H9 (cell line): ENCODE data around the gene QDPR. TPM values are rescaled to one million over a fixed set of nuclear protein-coding genes. Genes with fewer than 3 reads are reported as not detected.

ENCODE experiments used
- DNase-seq: peaks from one replicate; pipeline ENCODE4 v3.0.0-alpha.2; 2017
- H2AFZ ChIP-seq: one replicate; pipeline ENCODE4 v1.6.1; 2013; ENCODE audit warnings: mild to moderate bottlenecking, low read length, control low read depth, moderate library complexity
- H2AK5ac ChIP-seq: 2 replicates; pipeline ENCODE4 v1.6.1; 2013; ENCODE audit warnings: low read length, control low read depth, mixed read lengths; ENCODE audit not compliant: insufficient read length
- H2BK120ac ChIP-seq: one replicate; pipeline ENCODE4 v1.6.1; 2013; ENCODE audit warnings: low read depth, mild to moderate bottlenecking, low read length, control low read depth, inconsistent platforms; ENCODE audit not compliant: poor library complexity, severe bottlenecking
- H2BK12ac ChIP-seq: 2 replicates; pipeline ENCODE4 v1.6.1; 2013; ENCODE audit warnings: low read length, control low read depth, mixed read lengths, low read depth; ENCODE audit not compliant: insufficient read length
- H2BK15ac ChIP-seq: 2 replicates; pipeline ENCODE4 v1.6.1; 2013; ENCODE audit warnings: low read depth, low read length, control low read depth
- H2BK20ac ChIP-seq: one replicate; pipeline ENCODE4 v1.6.1; 2013; ENCODE audit warnings: low read depth, mild to moderate bottlenecking, low read length, control low read depth, inconsistent platforms; ENCODE audit not compliant: poor library complexity, severe bottlenecking
- H2BK5ac ChIP-seq: 2 replicates; pipeline ENCODE4 v1.6.1; 2013; ENCODE audit warnings: low read length, control low read depth, mixed read lengths; ENCODE audit not compliant: insufficient read length
- H3K14ac ChIP-seq: 2 replicates; pipeline ENCODE4 v1.6.1; 2013; ENCODE audit warnings: low read length, control low read depth; ENCODE audit not compliant: insufficient read depth
- H3K18ac ChIP-seq: 2 replicates; pipeline ENCODE4 v1.6.1; 2013; ENCODE audit warnings: low read depth, mild to moderate bottlenecking, mixed read lengths, low read length, control low read depth; ENCODE audit not compliant: insufficient read length
- H3K23ac ChIP-seq: 2 replicates; pipeline ENCODE4 v1.6.1; 2013; ENCODE audit warnings: low read length, control low read depth, mixed read lengths, low read depth; ENCODE audit not compliant: insufficient read length
- H3K23me2 ChIP-seq: 2 replicates; pipeline ENCODE4 v1.6.1; 2013; ENCODE audit warnings: low read depth, mild to moderate bottlenecking, mixed read lengths, low read length, control low read depth; ENCODE audit not compliant: insufficient read length, poor library complexity, severe bottlenecking
- H3K27ac ChIP-seq: 2 replicates; pipeline ENCODE4 v1.5.1; 2013; ENCODE audit warnings: low read length, control low read depth, mixed read lengths, low read depth; ENCODE audit not compliant: insufficient read length
- H3K27me3 ChIP-seq: 2 replicates; pipeline ENCODE4 v1.6.1; 2013; ENCODE audit warnings: low read length, control low read depth, inconsistent platforms; ENCODE audit not compliant: insufficient read depth
- H3K4ac ChIP-seq: 2 replicates; pipeline ENCODE4 v1.6.1; 2013; ENCODE audit warnings: low read depth, mild to moderate bottlenecking, control low read depth, inconsistent platforms, low read length, moderate library complexity
- H3K4me1 ChIP-seq: 2 replicates; pipeline ENCODE4 v1.6.1; 2013; ENCODE audit warnings: low read length, control low read depth, inconsistent platforms; ENCODE audit not compliant: insufficient read depth
- H3K4me2 ChIP-seq: 2 replicates; pipeline ENCODE4 v1.6.1; 2013; ENCODE audit warnings: low read length, control low read depth, mixed read lengths; ENCODE audit not compliant: insufficient read length, insufficient read depth
- H3K56ac ChIP-seq: 2 replicates; pipeline ENCODE4 v1.6.1; 2013; ENCODE audit warnings: low read depth, mild to moderate bottlenecking, mixed read lengths, low read length, control low read depth; ENCODE audit not compliant: insufficient read length
- H3K79me1 ChIP-seq: 2 replicates; pipeline ENCODE4 v1.6.1; 2013; ENCODE audit warnings: low read depth, mild to moderate bottlenecking, moderate library complexity, low read length, control low read depth, inconsistent platforms; ENCODE audit not compliant: insufficient read depth, poor library complexity, severe bottlenecking
- H3K79me2 ChIP-seq: 2 replicates; pipeline ENCODE4 v1.6.1; 2013; ENCODE audit warnings: low read length, control low read depth, inconsistent platforms; ENCODE audit not compliant: insufficient read depth
- H3K9ac ChIP-seq: 2 replicates; pipeline ENCODE4 v1.6.1; 2013; ENCODE audit warnings: low read length, control low read depth, mixed read lengths; ENCODE audit not compliant: insufficient read length; ENCODE audit errors: extremely low read depth
- H3K9me3 ChIP-seq: one replicate; pipeline ENCODE4 v1.6.1; 2013; ENCODE audit warnings: low read depth, low read length, inconsistent platforms; ENCODE audit not compliant: control insufficient read depth
- H3T11ph ChIP-seq: one replicate; pipeline ENCODE4 v1.6.1; 2013; ENCODE audit warnings: mild to moderate bottlenecking, low read length, control low read depth, inconsistent platforms
- H4K20me1 ChIP-seq: one replicate; pipeline ENCODE4 v1.6.1; 2013; ENCODE audit not compliant: control insufficient read depth, insufficient read length, insufficient read depth
- H4K5ac ChIP-seq: 2 replicates; pipeline ENCODE4 v1.6.1; 2013; ENCODE audit warnings: low read depth, mild to moderate bottlenecking, mixed read lengths, low read length, control low read depth; ENCODE audit not compliant: insufficient read length
- H4K8ac ChIP-seq: replicated peaks from 2 replicates; pipeline ENCODE4 v1.6.1; 2013; ENCODE audit warnings: low read length, control low read depth, mixed read lengths, low read depth; ENCODE audit not compliant: insufficient read length
- H4K91ac ChIP-seq: 2 replicates; pipeline ENCODE4 v1.6.1; 2013; ENCODE audit warnings: low read depth, mild to moderate bottlenecking, moderate library complexity, mixed read lengths, low read length, control low read depth; ENCODE audit not compliant: insufficient read length
- H3K27ac Mint-ChIP-seq, 3 experiments: 2 replicates in 2 of 3; 3 replicates in 1 of 3; pipeline ENCODE4 v1.8.0; 2020 to 2021; ENCODE audit warnings: mixed read lengths in 3 of 3, mild to moderate bottlenecking in 1 of 3, moderate library complexity in 1 of 3
- H3K27me3 Mint-ChIP-seq: 2 replicates; pipeline ENCODE4 v1.8.0; 2021; ENCODE audit warnings: low read depth, mild to moderate bottlenecking, moderate library complexity, mixed read lengths
- H3K36me3 Mint-ChIP-seq, 3 experiments: 2 replicates in 2 of 3; 3 replicates in 1 of 3; pipeline ENCODE4 v1.8.0; 2020 to 2021; ENCODE audit warnings: low read depth in 3 of 3, mixed read lengths in 3 of 3; ENCODE audit not compliant: insufficient read depth in 1 of 3
- H3K4me1 Mint-ChIP-seq, 2 experiments: 2 replicates each; pipeline ENCODE4 v1.8.0; 2020; ENCODE audit warnings: mixed read lengths in 2 of 2
- H3K4me3 Mint-ChIP-seq, 2 experiments: 2 replicates in 1 of 2; 3 replicates in 1 of 2; pipeline ENCODE4 v1.8.0; 2020 to 2021; ENCODE audit warnings: mild to moderate bottlenecking in 2 of 2, mixed read lengths in 2 of 2, moderate library complexity in 1 of 2
- H3K9me3 Mint-ChIP-seq, 2 experiments: 2 replicates in 1 of 2; 3 replicates in 1 of 2; pipeline ENCODE4 v1.8.0; 2020; ENCODE audit warnings: mild to moderate bottlenecking in 2 of 2, mixed read lengths in 2 of 2, moderate library complexity in 1 of 2
- CTCF ChIP-seq: fragments of 200-600 bp; sonication (generic); conservative IDR thresholded peaks from 3 replicates; pipeline ENCODE4 v1.8.0; 2021; ENCODE audit warnings: antibody characterized with exemption, mild to moderate bottlenecking
- WGBS: extraction: QIAGEN DNeasy Blood & Tissue Kit; methylation state at CpG from one replicate; pipeline ENCODE4 v1.1.7; 2013; ENCODE audit warnings: missing lambda C conversion rate, low lambda C conversion rate, mixed read lengths; ENCODE audit not compliant: insufficient read length; ENCODE audit errors: extremely low coverage; 5-methylcytosine and 5-hydroxymethylcytosine counted together
- total RNA-seq: library from RNA; stranded (reverse); gene quantifications from 2 replicates; pipeline ENCODE4 v1.2.1, GENCODE V29; 2021

Gene QDPR
- total RNA-seq, 1 experiment from 2014 or later = 23.5 TPM

DNA sequence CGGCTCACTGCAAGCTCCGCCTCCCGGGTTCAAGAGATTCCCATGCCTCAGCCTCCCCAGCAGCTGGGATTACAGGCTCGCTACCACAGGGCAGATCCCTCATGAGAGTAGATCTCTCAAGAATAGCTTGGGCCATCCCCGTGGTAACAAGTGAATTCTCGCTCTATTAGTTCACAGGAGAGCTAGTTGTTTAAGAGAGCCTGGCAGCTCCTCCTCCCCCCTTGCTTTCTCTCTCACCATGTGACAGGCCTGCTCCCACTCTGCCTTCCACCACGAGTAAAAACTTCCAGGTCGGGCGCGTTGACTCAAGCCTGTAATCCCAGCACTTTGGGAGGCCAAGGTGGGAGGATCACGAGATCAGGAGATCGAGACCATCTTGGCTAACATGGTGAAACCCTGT is 34.8 kb upstream of the QDPR start:
- no peak overlapping the region for H3K4me2 ChIP-seq
- no peak for TF ChIP-seq CTCF
- no peak overlapping the region for H3K23ac ChIP-seq
- no peak overlapping the region for H4K8ac ChIP-seq
- H2BK15ac ChIP-seq = no peak overlapping the region
- H2BK5ac ChIP-seq = no peak overlapping the region
- no peak overlapping the region for H3K4me3 Mint-ChIP-seq
- H3K27ac ChIP-seq = no peak overlapping the region
- H3K56ac ChIP-seq = no peak overlapping the region
- no peaks in the 10 kb centered on the region for H3K79me2 ChIP-seq
- no peak for DNase-seq
- H2BK120ac ChIP-seq = no peak overlapping the region
- H3K27ac Mint-ChIP-seq = no peak overlapping the region
- peaks cover 52% of the 10 kb centered on the region for H3K27me3 Mint-ChIP-seq
- no peak overlapping the region for H3K4ac ChIP-seq
- no peak overlapping the region for H2BK20ac ChIP-seq
- no peak overlapping the region for H4K91ac ChIP-seq
- H3K9me3 ChIP-seq = no peaks in the 10 kb centered on the region
- no peak overlapping the region for H2AFZ ChIP-seq
- H4K20me1 ChIP-seq = no peaks in the 10 kb centered on the region
- WGBS = no CpG with 5 or more reads among the region's 12 CpGs
- peaks cover 8 to 14% of the 10 kb centered on the region in 2 experiments for H3K4me1 Mint-ChIP-seq
- no peaks in the 10 kb centered on the region for H3K23me2 ChIP-seq
- no peak overlapping the region for H3K18ac ChIP-seq
- peaks cover 4% of the 10 kb centered on the region; the same call in 1 of the 2 replicates for H3K27me3 ChIP-seq
- no peak overlapping the region for H3K9ac ChIP-seq
- no peaks in the 10 kb centered on the region for H3K36me3 Mint-ChIP-seq
- H2BK12ac ChIP-seq = no peak overlapping the region
- H3T11ph ChIP-seq = no peak overlapping the region
- H3K9me3 Mint-ChIP-seq = no peaks in the 10 kb centered on the region; a peak in 1 of 5 replicates
- no peak overlapping the region for H3K14ac ChIP-seq
- no peaks in the 10 kb centered on the region for H3K79me1 ChIP-seq
- H4K5ac ChIP-seq = no peak overlapping the region
- no peak overlapping the region for H2AK5ac ChIP-seq
- H3K4me1 ChIP-seq = peaks cover 1% of the 10 kb centered on the region; the same call in 1 of the 2 replicates
